SKM-1 treated with dmso at 0.1 percent for 144 hours (cell line): ENCODE results near the gene GATA6.
"Not testable (repeated sequence)": the region's sequence is repeated elsewhere in the genome, so short reads cannot be mapped to it uniquely, and the experiment has no call there.

Experiments used
- DNase-seq: peaks from one replicate; lab custom pipeline; 2025; ENCODE audit not compliant: unreplicated experiment; lab: John Stamatoyannopoulos, UW

Gene GATA6

GRCh38 chr18:22203536-22204213, 34.3 kb downstream of the GATA6 start:
- DNase-seq: no peak

- DNase-seq: no peak
These were observed 34.8 kb downstream of the GATA6 start for GRCh38 chr18:22204214-22204536.

GRCh38 chr18:22204996-22205395, 35.6 kb downstream of the GATA6 start:
- no peak for DNase-seq

- no peak for DNase-seq
These were observed 37.8 kb downstream of the GATA6 start for GRCh38 chr18:22207021-22207758.

GRCh38 chr18:22210311-22210754, 40.9 kb downstream of the GATA6 start:
- DNase-seq: no peak

- peak; percentile 86 for DNase-seq
These were observed 42.3 kb downstream of the GATA6 start for GRCh38 chr18:22211657-22212056.

GRCh38 chr18:22213333-22213973, 44.1 kb downstream of the GATA6 start:
- DNase-seq: no peak

GRCh38 chr18:22214731-22215528, 45.5 kb downstream of the GATA6 start:
- no peak for DNase-seq

- DNase-seq: no peak
These were observed 49.4 kb downstream of the GATA6 start for GRCh38 chr18:22218835-22219234.

GRCh38 chr18:22219568-22220355, 50.4 kb downstream of the GATA6 start:
- DNase-seq: no peak

- not testable (repeated sequence) for DNase-seq
These were observed 51.2 kb downstream of the GATA6 start for GRCh38 chr18:22220585-22220984.

GRCh38 chr18:22221350-22221749, 52.0 kb downstream of the GATA6 start:
- peak; percentile 72 for DNase-seq

- no peak for DNase-seq
These were observed 54.0 kb downstream of the GATA6 start for GRCh38 chr18:22223254-22223964.

GRCh38 chr18:22223965-22224322, 54.6 kb downstream of the GATA6 start:
- DNase-seq: no peak

- DNase-seq: no peak
These were observed 55.0 kb downstream of the GATA6 start for GRCh38 chr18:22224339-22224738.

- DNase-seq: no peak
These were observed 57.4 kb downstream of the GATA6 start for GRCh38 chr18:22226801-22227200.

GRCh38 chr18:22228976-22229375, 59.6 kb downstream of the GATA6 start:
- DNase-seq: no peak

GRCh38 chr18:22229456-22230124, 60.2 kb downstream of the GATA6 start:
- no peak for DNase-seq

GRCh38 chr18:22230471-22230945, 61.1 kb downstream of the GATA6 start:
- DNase-seq: no peak
